HG03457 (cell line): Measurements from ENCODE around the gene TTC7B.

Experiments
- ATAC-seq: cut with Tn5 transposase; IDR thresholded peaks from one replicate; pipeline ENCODE4 v1.9.1; 2021; ENCODE audit warnings: moderate number of reproducible peaks; ENCODE audit not compliant: unreplicated experiment

TTC7B gene

GRCh38 chr14:90742252-90742651, 74.0 kb downstream of the TTC7B start:
- ATAC-seq, result no peak

DNA sequence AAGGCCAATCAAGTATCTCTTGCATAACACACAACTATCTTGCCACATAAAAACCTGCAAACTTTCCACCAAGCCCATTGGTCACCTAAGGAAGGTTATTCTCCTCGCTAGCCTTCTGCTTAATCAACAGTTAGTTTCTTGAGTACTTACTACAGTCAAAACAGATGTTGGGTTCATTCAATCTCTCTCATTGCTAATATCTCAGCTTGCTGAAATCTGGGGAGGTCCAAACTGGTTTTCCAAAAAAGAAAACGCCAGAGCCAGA, 74.6 kb downstream of the TTC7B start:
- ATAC-seq, result no peak

GRCh38 chr14:90740946-90741681, 75.1 kb downstream of the TTC7B start:
- no peak for ATAC-seq

GRCh38 chr14:90740081-90740480, 76.1 kb downstream of the TTC7B start:
- ATAC-seq, result no peak

- ATAC-seq, result no peak
These were observed 76.7 kb downstream of the TTC7B start for GRCh38 chr14:90739318-90740068.

DNA sequence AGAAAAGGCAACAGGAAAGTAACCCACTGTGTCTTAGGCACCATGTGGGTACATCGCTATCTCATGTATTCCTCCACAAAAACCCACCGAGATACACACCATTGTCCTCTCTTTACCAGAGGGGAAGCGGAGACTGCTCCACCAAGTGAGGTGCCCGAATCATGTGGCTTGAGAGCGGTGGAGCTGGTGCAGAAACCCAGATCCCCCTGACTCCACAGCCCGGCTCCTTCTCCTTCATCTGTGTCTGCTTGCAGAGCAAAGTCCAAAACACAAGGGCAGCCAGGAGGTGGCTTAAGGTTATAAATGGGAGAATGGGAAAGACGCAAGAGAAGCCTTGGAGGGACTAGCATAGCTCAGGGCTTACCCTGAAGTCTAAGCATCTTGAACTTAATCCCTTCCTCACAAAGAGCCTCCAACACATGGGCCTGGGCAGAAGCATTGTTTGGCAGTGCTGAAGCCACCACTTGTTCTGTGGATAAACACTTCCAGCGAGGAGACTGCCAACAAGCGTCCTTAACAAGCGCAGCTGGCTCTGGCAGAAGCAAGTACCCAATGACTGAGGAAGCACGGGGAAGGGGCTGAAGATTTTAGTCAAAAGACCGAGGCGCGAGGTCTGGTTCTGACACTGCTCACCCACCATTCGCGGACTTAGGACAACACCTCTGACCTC, 83.0 kb downstream of the TTC7B start:
- ATAC-seq, result no peak

- no peak for ATAC-seq
These were observed 83.5 kb downstream of the TTC7B start for GRCh38 chr14:90732718-90733117.

- no peak for ATAC-seq
These were observed 84.1 kb downstream of the TTC7B start for GRCh38 chr14:90732139-90732538.

DNA sequence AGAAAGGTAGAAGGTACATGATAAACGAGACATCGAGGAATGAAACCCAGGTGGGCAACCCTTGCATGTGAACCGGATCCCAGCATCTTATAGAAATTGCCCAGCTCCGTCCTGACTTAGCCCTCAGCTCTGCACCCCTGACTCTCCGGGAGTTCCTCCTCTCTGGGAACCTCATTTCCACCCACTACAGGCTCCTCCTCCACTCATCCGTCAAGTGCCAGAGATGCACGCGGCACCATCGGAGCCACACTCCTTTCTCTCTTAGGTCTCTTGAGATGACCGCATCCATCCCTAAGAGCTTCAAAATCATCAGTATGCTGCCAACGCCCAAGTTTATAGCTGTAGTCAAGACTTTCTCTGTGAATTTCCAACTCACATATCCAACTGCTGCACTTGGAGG, 84.7 kb downstream of the TTC7B start:
- no peak for ATAC-seq

DNA sequence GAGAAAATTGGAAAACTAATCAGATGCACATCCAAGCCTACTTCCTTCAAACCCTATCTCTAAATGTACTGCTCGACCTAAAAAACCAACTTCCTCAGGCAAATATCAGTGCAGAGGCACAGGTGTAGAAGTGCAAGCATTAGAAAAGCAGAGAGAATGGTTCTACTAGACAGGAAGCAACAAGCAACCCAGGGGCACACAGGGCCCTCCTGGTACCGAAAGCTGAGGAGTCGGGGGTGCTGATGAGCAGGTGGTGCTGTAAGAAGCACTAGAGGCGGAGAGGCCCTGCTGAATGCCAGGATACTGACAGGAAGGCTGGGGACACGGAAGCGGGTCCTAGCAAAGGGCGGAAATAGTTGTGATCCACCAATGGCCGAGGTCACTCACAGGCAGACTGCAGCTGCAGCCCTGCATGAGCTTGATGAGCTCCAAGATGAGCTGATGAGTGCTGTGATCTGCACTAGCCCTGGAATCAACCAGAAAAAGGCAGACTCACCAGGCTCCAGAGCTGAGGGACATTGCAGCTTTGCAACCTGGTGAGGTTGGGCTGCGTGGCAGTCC, 85.9 kb downstream of the TTC7B start:
- no peak for ATAC-seq

GRCh38 chr14:90728951-90729350, 87.3 kb downstream of the TTC7B start:
- ATAC-seq, result no peak

DNA sequence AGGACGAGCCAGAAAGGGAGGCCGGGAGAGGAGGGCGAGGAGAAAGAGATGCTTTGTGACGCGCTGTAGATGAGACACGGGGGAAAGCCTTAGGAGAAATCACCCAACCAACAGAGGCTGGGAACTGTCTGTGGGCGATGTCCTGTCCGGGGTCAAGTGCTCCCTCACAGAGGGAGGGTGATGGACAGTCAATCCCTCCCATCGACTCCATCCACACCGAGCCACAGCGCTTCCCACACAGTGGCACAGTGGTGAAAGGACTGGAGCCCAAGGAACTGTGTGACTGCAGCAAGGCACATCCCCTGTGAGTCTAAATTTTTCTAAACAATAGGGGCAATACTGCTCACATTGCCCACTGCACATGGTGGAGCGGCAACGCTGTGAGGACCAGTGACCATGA, 89.1 kb downstream of the TTC7B start:
- ATAC-seq, result no peak

DNA sequence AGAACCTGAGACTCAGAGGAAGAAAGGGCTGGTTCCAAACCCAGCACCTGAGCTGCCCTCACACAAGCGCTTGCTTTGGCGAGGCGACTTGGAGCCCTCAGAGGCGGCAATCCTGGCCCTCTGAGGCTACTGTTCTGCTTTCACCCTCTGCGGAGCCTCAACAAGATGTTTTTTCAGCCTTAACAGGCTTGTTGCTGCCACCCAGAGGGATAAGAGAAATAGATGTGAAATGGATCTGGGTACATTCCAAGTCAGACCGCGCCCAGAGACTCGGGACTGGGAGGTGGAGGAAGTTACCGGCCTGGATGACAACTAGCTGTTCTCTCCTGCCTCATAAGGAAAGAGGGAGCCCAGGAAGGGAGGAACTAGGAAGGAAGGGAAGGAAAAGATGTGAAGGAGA, 89.6 kb downstream of the TTC7B start:
- ATAC-seq, result no peak

DNA sequence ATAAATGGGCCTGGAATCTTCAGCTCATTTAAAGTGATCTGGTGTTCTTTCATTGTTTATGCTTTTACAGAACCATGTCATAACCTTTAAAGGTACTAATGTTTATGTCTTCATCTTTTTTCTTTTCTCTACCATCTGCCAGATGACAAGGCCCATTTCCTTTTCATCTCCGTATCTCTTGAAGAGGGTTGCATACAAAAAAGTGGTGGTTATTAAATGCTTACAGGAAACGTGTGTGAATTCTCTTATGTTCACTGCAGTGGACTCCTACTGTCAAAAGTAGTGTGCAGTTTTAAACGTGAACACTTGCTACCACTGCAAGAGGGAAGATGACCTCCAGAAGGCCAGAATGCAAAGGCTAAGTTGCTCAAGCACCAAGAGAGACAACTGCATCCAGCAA, 91.4 kb downstream of the TTC7B start:
- ATAC-seq, result no peak

GRCh38 chr14:90722590-90722989, 93.6 kb downstream of the TTC7B start:
- ATAC-seq, result no peak

DNA sequence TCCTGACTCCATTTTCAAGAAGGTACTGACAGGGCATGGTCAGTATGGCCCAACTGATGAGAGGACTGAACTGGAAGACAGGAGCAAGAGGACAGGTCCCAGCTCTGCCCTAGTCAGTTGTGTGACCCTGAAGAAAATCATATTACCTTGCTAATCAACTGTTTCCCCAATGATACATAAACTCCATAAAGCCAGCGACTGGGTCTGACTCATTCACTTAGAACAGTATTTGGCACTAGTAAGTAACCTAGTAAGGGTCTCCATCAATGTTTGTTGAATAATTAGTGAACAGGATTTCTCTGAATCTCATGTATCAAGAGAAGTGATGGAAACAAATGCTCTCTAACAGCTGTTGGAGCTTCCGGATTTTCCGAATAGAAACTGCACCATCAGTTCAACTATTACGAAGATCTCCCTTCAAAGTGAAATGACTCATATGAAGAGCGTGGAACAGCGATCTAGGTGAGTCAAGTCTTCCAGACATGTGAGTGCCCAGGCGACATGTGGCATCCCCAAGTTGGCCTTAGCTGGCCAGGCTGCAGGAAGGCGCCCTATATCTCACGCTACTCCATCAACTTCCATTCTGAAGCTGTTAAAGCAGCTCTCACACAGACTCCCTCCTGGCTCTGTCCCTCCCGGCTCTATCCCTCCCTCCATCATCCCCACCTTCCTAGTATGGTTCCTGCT, 94.5 kb downstream of the TTC7B start:
- ATAC-seq, result no peak

DNA sequence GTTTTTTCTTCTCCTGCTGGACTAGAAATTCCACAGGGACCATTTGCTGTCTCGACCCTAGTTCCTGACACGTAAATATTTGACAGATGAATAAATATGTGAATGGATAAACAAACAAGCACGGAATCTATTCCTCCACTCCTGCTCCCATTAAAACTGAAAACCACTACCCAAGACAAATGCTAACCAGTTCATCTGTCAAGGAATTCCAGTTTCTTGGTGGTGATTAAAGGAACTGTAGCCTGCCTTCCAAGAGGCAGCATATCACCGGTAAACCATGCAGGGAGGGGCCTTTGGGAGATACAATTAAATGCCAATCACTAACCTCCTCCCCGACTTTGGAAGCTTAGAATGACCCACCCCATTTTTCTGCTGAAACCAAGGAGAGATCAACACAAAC, 95.4 kb downstream of the TTC7B start:
- ATAC-seq, result no peak

DNA sequence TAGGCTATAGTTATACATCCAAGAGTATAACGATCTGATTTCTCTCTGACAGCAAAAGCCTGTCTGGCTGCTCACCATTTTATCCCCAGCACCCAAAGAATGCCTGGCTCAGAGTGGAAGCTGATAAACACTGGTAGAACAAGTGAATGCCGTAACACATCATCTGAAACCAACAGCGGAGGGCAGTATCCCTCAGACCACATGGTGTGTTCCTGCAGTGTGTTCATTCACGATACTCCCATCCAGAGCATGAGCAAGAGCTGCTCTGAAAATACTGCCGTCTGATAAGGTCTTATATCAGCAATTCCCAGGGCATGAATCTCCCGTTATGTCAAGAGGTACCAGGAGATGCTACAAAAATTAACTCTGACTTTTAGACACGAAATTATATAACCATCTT, 95.9 kb downstream of the TTC7B start:
- no peak for ATAC-seq

DNA sequence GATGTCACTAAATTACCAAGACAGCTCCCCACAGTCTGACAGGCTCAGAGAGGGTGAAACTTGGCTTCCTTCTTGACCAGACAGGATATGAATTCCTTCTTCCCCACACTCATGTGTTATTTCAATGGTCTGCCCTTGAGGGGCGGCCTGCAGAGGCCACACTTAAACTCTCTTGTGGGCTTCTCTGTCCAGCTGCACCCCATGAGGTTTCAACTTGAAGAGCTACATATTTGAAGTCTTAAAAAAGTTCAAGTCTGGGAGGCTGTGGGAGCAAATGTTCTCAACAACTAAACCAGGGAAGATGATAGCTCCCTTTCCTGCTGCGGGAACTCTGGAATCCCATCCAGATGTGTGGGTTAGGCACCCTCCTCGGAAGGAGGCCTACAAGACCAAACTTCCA, 98.3 kb downstream of the TTC7B start:
- ATAC-seq, result no peak

GRCh38 chr14:90715993-90716392, 100.2 kb downstream of the TTC7B start:
- ATAC-seq, result no peak

DNA sequence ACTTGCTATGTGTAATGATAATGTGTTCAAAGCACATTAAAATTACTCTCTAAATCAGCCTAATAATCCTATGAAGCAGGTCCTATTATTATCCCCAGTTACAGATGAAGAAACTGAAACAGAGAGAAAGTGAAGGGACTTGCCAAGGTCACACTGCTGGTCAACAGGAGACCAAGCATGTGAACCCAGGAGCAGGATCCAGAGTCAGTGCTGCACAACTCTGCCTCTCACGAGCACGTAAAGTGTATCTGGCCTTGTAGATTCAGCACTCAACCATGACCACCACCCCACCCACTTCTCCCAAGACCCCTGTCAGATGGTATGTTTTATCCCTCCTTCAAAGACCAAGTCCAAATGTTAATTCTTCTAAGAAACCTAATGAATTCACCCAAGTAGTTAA, 100.7 kb downstream of the TTC7B start:
- ATAC-seq, result no peak
